HG02798 (cell line): ENCODE results near the gene ZC3H7B.
A peak's percentile ranks its signal among the peaks of the same experiment; 100 is the strongest.
"Not testable (repeated sequence)": the region's sequence is repeated elsewhere in the genome, so short reads cannot be mapped to it uniquely, and the experiment has no call there.

Experiments used
- ATAC-seq: cut with Tn5 transposase; IDR thresholded peaks from one replicate; pipeline ENCODE4 v1.9.1; 2021; ENCODE audit warnings: mild to moderate bottlenecking; ENCODE audit not compliant: unreplicated experiment, poor library complexity

Gene ZC3H7B, protein sequence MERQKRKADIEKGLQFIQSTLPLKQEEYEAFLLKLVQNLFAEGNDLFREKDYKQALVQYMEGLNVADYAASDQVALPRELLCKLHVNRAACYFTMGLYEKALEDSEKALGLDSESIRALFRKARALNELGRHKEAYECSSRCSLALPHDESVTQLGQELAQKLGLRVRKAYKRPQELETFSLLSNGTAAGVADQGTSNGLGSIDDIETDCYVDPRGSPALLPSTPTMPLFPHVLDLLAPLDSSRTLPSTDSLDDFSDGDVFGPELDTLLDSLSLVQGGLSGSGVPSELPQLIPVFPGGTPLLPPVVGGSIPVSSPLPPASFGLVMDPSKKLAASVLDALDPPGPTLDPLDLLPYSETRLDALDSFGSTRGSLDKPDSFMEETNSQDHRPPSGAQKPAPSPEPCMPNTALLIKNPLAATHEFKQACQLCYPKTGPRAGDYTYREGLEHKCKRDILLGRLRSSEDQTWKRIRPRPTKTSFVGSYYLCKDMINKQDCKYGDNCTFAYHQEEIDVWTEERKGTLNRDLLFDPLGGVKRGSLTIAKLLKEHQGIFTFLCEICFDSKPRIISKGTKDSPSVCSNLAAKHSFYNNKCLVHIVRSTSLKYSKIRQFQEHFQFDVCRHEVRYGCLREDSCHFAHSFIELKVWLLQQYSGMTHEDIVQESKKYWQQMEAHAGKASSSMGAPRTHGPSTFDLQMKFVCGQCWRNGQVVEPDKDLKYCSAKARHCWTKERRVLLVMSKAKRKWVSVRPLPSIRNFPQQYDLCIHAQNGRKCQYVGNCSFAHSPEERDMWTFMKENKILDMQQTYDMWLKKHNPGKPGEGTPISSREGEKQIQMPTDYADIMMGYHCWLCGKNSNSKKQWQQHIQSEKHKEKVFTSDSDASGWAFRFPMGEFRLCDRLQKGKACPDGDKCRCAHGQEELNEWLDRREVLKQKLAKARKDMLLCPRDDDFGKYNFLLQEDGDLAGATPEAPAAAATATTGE

DNA sequence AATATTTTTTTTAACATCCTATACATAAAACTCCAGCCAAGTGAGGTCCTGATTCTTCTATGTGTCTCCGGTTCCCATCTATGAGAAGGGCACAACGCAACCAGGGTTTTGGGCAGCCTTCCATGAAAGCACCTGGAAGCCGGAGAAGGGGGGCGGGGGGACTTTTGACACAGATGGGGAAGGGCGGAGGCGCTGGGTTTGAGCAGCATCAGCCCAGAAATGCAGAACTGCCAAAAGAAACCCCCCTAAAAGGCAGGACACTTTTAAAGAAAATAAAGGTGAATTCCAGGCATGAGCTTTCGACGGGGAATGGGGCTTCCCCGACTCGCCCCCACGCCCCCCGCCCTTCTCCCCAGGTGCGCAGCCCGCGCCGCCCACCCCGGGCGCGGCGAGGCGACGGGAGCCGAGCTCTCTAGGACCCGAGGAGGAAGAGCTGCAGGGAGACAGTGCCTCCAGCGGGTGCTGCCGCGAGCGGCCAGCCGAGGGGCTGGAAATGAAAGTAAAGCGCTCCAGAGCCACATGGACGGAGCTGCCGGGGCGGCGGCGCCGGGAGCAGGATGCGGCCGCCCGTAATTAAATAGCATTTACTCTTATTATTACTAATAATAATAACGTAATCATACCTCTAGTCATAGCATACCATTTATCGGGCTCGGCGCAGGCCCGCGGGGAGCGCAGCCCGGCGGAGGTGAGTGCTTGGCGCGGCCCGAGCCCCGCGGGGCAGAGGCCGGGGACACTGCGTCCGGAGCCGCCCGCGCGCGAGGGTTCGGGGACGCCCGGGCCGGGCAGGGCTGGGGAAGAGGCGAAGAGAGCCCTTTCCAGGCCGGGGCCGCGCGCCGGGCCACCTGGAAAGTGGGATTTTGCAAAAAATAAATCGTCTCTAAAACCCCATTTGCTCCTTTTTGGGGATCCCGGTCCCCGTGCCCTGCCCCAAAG, at the start of gene ZC3H7B:
Gene ZC3H7B (plus strand): TSS at position 441 of the 936 bp plus-strand sequence. CDS start 19,136 bp downstream, outside the sequence.
- peak; percentile 90 for ATAC-seq

DNA sequence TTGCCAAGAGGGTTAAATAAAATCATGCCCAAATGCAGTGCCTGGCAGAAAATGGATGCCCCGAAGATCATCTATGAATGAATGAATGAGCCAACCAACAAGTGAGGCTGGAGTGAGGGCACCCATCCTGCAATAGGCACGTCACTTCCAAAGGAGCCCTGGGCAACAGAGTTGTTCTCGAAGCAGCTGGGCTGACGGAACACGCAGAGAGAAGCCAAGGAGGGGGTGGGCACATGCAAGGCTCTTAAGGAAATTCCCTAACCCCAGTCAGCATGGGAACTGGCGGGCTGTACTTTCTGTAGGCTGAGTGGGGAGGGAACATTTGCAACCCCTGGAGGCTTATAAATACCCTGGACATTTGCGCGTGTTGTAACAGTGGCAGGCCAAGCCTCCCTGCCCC, 49.0 kb upstream of the ZC3H7B start:
- ATAC-seq = no peak

DNA sequence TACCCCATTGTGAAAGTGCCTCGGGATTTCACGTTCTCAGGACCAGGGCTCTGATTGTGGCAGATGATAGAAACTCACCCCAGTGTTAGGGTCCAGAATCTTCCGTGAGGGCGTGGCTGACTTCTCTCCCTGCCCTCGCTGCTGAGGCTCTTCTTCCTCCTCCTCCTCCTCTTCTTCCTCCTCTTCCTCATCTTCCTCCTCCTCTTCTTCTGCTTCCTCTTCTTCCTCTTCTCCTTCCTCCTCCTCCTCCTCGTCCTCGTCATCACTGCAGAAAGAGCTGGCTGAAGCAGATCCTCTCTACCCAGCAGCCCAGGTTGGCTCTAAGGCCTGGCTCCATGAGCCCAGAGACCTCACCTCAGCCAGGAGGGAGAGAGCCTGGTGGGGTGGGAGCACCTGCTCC, 47.1 kb upstream of the ZC3H7B start:
- no peak for ATAC-seq

DNA sequence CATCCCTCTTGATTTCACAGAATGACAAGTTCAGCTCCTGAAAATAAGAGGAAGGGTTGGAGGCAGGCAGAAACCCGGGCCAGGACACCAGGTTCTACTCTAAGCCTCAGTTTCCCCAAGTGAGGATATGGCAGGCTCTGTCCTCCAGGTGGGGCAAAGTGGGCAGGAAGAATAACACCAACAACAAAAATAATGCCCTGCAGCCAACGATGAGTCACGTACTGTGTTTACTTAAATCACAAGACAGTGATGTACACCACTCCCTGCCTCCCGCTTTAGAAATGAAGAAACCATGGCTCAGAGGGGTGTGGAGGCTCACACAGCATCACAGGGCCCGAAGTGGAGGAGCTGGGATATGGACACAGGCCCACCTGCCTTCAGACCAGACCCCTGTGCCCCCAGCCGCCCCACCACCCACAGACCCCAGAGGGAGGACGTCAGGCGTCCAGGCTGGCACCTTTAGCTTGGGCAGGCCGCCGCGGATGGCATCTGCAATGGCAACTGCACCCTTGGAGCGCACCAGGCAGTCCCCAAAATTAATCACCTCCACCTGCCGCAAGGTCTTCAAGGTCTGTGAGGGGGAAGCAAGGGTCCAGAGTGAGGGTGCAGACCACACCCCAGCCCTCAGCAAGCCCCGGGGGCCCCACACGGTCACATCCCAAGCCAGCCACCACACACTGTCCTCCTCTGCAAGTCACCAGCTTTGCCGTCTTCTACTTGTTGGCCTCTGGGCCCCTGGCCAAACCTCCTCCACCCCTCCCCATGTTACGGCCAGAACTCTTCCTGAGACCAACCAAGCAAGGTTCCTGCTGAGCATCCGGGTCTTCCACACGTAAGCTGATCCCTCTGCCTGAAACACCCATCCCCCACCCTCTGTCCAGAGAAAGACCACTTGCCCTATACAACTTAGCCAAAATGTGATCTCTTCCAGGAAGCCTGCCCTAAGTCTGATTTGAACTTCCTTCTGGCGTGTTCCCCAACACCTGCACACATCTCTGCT, 44.8 kb upstream of the ZC3H7B start:
- no peak for ATAC-seq

DNA sequence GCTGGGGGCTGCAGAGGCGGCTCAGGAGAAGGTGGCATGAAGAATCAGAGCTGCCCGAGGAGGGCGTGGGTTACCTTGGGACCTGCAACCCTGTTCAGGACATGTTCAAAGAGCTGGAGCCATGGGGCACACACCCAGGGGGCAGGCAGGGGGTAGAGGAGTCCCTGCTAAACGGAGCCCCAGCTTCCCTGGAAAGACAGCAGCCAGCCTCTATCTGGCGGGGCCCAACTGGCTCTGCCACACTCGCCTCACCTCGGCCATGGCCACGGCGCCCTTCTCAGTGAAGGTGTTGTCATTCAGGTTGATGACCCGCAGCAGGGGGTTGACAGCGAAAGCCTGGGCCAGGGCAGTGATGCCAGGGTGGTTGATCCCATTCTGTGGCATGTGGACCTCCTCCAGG, 43.6 kb upstream of the ZC3H7B start:
- ATAC-seq = no peak

DNA sequence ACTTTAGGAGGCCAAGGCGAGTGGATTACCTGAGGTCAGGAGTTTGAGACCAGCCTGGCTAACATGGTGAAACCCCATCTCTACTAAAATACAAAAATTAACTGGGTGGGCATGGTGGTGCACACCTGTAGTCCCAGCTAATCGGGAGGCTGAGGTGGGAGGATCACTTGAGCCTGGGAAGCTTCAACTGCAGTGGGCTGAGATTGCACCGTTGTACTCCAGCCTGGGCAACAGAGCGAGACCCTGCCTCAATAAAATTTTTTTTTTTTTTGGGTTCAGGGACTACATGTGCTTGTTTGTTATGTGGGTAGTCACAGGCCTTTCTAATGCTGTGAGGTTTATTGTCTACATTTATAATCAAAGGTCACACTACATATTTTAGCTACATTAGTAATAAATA, 41.6 kb upstream of the ZC3H7B start:
- ATAC-seq = not testable (repeated sequence)

DNA sequence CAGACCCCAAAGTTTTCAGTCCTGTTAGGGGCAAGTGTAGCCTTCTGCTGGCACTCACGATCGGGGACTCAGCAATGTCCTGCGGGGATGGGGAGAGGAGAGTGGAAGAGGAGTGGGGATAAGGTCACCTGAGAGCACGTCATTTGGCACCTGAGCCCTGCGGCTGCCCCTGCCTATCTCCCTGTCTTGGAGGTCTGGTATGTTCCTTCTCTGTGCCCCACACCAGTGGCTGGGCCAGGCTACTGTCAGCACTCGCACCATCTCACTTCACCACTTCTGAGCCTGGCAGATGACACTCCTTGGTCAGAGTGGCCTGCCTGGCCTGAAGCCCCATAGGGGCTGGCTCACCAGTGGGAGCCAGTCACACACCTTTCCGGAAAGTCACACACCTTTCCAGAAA, 40.5 kb upstream of the ZC3H7B start:
- no peak for ATAC-seq

DNA sequence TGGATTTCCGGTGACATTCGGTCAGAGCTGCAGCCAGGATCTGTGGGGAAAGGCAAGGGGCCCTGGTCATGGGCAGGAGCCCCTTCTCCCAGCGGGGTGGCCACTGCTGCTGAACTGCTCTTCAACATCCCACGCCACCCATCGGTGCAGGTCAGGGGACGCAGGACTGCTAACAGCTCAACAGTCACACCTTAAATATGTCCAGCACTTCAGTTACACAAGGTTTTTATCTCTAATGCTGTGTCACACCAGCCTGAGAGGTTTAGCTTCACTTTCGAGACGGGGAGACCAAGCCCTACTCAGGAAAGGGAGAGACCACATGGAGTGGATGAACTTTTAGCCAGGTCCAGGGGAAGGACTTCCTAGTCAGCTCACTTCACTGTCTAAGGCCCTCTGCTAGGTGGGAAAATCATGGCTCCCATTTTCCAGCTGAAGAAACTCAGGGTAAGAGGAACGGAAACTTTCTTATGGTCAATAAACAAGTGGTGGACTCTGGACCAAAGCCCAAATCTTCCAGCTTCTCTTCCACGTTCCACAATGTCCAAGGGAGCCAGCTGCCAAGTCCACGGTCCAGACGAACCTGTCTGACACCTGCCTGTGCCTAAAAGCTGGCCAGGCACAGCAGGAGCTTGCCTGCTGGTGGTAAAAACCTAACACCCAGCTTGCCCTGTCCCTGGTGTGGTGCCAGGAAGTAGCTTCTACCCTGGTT, 39.6 kb upstream of the ZC3H7B start:
- no peak for ATAC-seq

DNA sequence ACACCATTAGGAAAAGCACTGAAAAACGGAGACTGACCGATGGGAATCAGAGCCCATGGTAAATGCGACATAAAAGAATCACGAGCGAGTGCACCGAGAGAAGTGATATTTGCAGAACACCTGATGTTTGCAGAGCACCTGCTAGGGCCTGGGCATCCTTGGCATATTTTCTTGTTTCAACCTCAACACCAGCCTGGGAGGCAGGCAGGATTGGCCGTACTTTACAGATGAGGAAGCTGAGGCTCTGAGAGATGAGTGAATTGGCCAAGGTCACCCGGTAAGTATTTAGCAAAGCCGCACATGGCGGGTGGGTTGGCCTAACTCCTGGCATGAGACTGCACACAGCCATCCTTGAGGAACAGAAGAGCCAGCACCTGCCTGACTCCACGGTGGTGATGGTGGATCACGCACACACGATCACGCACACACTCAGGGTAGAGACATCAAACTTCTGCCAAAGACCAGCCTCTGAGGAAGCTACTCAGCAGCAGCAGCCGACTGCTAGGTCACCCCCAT, 39.0 kb upstream of the ZC3H7B start:
- no peak for ATAC-seq

DNA sequence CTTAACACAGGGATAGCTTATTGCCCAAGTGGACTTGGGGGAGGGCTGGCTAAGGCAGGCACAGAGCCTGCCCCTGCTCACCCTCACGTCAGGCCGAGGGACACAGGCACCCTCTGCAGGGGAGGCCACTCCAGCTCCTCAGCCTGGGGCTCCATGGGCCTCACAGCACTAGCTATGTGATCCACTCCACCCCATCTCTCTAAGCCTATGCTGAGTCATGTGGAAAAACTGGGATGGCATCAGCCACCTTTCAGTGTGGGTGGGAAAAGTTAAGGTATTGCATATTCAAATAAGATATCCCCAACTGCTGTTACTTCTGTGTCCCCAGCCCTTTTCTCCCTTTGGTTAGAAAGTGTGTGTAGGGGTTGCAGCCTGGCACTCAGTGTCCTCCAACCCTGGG, 37.6 kb upstream of the ZC3H7B start:
- no peak for ATAC-seq

DNA sequence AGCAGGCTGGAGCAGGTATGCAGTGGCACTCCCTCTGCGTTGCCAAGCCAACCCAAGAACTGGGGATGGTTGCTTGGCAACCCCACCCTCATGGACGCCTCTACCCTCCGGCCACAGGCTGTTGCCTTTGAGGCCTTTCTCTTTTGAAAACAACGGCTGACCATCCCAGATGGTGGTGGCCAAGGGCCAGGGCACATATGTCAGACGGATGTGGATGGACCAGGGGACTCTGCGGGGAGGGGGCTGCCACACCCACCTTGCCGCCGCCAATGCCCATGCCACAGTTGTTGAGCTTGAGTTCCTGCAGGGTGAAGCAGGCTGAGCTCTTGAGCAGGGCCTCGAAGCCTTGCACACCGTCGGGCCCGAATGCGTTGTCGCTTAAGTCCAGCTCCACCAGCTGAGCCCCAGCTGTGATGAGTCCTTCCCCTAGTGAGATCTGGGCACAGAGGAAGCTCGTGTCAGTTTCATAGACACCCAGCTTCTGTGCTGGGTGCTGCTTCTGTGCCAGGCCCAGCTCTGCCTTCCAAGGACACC, 36.9 kb upstream of the ZC3H7B start:
- no peak for ATAC-seq

DNA sequence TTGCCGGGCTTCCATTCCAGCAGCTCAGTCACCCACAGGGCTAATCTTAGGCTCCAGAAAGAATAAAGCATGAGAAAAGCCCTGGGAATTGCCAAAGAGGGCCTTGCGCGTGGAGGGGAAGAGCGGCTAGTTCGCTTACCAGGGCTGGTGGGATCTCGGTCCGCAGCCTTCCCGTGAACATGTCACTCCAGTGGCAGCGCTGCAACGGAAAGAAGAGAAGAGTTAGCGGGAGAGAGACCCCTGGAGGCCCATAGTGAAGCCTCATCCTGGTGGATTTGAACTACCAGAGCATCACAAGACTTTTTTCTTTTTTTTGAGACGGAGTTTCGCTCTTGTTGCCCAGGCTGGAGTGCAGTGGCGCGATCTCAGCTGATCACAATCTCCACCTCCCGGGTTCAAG, 33.4 kb upstream of the ZC3H7B start:
- no peak for ATAC-seq

DNA sequence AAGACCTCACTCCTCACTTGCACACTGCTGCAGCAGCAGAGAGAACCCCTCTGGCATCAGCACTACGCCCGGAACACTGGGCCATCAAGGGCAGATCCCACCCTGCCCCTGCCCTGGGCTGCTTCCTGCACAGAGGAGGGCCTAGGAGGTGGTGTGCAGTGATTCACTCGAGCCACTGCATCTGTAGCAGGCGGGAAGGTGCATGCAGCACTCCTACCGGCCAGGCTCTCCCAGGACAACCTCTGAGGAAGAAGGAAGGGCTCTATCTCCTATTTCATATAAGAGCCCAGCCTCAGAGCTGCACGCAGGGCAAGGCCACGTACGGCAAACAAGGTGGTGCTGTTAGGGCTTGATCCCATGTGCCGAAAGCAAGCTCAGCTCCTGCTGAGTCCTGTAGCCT, 29.5 kb upstream of the ZC3H7B start:
- ATAC-seq = no peak

DNA sequence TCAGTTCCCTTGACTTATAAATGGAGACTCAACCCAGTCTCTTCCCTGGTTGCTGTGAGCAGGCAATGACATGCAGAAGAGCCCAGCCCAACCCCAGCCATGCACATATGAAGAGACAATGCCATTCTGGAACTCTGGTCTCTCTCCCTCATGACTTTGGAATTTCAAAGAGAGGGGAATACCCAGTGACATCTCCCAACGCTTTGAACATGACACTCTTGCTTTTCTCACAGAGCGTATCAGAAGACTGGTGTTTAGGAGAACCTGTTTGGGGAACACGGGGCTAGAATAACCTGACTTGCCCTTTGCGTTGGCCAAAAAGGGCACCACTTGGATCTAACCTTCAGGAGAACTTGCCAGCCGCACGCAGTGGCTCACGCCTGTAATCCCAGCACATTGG, 28.2 kb upstream of the ZC3H7B start:
- no peak for ATAC-seq

DNA sequence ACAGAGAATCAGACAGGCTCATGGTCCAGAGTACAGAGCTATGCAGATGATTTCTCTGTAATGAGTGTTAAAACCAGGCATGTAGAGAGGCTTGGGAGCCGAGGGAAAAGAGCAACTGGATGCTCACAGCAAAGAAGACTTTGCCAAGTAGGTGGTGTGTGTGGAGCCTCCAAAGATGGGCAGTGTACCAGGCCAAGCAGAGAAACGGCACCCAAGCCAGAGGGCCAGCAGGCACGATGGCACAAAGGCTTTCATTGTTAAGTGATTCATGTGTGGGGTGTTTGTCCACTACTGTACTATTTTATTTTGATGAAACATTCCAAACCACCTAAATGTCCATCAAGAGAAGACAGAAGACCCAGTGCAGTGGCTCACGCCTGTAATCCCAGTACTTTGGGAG, 26.5 kb upstream of the ZC3H7B start:
- ATAC-seq = no peak

DNA sequence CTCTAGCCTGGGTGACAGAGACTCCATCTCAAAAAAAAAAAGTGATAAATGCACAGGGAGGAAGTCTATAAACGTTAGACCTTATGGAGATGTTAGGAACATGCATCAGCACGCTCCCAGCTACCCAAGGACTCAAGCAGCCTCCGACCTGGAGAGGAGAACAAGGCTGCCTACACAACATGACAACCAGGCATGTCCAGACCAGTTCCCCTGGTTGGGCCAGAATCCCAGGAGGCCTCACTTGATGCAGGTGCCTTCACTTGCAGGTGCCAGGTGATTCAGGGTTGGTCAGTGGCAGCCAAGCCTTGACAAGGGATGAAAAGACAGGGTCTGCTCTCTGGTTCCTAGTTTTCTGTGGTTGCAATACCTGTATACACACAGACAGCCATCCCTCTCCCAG, 21.3 kb upstream of the ZC3H7B start:
- no peak for ATAC-seq

DNA sequence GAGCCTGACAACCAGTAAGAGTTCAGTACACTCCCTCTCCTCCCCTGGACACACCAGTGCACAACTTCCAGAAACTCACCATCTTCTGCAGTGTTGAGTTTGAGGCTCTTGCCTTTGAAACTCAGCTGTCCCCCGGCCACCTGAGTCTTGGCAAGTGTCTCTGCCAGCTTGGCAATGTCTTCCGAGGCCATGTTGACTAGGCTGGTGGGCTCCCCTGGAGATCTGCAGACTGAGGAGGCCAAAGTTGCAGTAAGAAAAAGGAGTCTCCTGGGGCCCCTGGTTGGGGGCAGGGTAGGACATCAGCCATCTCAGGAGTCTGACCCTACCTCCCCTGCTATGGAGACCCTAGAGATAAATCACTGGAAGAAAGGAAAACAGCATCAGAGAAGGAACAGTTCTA, 20.5 kb upstream of the ZC3H7B start:
- no peak for ATAC-seq

DNA sequence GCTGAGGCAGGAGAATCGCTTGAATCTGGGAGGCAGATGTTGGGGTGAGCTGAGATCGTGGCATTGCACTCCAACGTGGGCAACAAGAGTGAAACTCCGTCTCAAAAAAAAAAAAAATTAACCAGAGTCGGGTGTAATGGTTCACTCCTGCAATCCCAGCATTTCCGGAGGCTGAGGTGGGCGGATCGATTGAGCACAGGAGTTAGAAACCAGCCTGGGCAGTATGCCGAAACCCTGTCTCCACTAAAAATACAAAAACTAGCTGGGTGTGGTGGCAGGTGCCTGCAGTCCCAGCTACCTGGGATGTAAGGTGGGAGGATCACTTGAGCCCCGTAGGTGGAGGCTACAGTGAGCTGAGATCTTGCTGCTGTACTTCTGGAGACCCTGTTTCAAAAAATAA, 16.9 kb upstream of the ZC3H7B start:
- ATAC-seq = no peak
